C4-2B (cell line): ENCODE results near the gene GDA.

ENCODE experiments used
- ZFX ChIP-seq: fragments of 450-650 bp; IDR thresholded peaks from 2 replicates; pipeline ENCODE4 v1.6.1; 2017
- TF ChIP-seq, protein P1 (sequence below): fragments of 450-650 bp; conservative IDR thresholded peaks from 2 replicates; pipeline ENCODE4 v1.5.1; 2017; ENCODE audit warnings: mild to moderate bottlenecking

DNA sequence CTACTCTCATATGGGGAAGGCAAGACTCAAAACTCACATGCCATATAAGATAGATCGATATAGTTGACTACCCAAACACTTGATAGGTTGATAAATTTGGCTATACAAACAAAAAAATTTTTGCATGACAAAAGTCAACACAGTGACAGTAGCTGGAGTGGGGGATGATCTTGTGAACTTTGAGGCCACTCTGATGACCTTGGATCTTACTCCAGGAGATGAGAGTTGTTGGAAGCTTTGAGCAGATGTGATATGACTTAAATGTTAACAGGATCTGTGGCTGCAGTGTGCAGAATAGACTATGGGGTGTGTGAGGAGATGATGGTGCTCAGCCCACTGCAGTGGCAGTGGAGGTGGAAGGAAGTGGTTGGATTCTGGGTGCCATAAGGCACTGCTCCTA, 114.3 kb downstream of the GDA start:
- TF ChIP-seq, protein P1, sequence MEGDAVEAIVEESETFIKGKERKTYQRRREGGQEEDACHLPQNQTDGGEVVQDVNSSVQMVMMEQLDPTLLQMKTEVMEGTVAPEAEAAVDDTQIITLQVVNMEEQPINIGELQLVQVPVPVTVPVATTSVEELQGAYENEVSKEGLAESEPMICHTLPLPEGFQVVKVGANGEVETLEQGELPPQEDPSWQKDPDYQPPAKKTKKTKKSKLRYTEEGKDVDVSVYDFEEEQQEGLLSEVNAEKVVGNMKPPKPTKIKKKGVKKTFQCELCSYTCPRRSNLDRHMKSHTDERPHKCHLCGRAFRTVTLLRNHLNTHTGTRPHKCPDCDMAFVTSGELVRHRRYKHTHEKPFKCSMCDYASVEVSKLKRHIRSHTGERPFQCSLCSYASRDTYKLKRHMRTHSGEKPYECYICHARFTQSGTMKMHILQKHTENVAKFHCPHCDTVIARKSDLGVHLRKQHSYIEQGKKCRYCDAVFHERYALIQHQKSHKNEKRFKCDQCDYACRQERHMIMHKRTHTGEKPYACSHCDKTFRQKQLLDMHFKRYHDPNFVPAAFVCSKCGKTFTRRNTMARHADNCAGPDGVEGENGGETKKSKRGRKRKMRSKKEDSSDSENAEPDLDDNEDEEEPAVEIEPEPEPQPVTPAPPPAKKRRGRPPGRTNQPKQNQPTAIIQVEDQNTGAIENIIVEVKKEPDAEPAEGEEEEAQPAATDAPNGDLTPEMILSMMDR, result no peak
- no peak for TF ChIP-seq ZFX
